Measurements from ENCODE around the gene IGSF21.

DNA sequence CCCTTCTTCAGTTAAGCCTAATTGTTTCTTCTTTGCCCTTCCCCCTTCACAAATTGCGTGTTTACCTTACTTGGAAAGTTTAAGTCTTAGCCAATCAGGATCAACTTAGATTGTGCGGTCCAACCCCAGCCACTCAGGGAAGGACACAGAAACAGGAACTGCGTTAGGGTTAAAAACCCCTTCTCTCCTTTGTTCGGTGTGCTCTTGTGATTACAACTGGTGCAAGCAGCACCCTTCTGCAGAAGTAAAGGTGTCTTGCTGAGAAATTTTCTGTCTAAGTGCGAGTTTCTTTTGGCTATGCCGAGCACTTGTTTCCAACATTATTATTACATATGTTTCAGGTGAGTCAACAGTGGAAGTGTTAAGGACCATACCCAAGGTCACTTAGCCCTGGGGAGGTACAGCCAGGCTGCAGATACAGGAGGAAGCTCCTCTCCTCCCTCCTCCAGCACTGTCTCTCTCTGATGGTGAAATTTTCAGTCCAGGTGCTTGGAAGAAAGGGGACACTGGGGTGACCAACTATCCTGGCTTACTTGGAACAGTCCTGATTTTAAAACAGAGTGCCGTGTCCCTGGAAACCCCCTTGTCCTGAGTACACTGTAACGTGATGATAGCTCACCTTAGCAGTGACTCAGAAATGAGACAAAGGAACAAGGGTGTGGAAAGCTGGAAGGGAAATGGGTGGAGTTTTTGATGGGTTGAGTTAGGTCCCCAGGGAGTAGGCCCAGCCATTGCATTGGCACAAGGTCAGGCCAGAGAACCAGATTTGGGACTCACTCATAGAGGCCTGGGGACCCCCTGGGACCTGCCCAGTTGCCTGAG is 304.4 kb downstream of the IGSF21 start:
- TF ChIP-seq, protein P1, sequence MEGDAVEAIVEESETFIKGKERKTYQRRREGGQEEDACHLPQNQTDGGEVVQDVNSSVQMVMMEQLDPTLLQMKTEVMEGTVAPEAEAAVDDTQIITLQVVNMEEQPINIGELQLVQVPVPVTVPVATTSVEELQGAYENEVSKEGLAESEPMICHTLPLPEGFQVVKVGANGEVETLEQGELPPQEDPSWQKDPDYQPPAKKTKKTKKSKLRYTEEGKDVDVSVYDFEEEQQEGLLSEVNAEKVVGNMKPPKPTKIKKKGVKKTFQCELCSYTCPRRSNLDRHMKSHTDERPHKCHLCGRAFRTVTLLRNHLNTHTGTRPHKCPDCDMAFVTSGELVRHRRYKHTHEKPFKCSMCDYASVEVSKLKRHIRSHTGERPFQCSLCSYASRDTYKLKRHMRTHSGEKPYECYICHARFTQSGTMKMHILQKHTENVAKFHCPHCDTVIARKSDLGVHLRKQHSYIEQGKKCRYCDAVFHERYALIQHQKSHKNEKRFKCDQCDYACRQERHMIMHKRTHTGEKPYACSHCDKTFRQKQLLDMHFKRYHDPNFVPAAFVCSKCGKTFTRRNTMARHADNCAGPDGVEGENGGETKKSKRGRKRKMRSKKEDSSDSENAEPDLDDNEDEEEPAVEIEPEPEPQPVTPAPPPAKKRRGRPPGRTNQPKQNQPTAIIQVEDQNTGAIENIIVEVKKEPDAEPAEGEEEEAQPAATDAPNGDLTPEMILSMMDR (IDR thresholded peaks at IDR 0.05), result no peak
- no peak for TF ChIP-seq POLR2A (IDR thresholded peaks at IDR 0.05)

Data from tibial nerve (tissue), 3 donors.